Karpas-422 (cell line): ENCODE data around the gene PTBP3. TPM values are rescaled to one million over a fixed set of nuclear protein-coding genes. Genes with fewer than 3 reads are reported as not detected.
"Not testable (repeated sequence)": the region's sequence is repeated elsewhere in the genome, so short reads cannot be mapped to it uniquely, and the experiment has no call there.

ENCODE experiments used
- DNase-seq: peaks from one replicate; pipeline ENCODE4 v3.0.0-alpha.2; 2015
- H2AFZ ChIP-seq: fragments of 200-600 bp; sonication (generic); 2 replicates; pipeline ENCODE4 v1.6.1; 2014; ENCODE audit warnings: antibody characterized with exemption, low read length, mixed read lengths
- H3K27ac ChIP-seq: fragments of 200-600 bp; sonication (generic); 2 replicates; pipeline ENCODE4 v1.5.1; 2014; ENCODE audit warnings: mild to moderate bottlenecking, low read length, moderate library complexity
- H3K27me3 ChIP-seq: fragments of 200-600 bp; sonication (generic); 2 replicates; pipeline ENCODE4 v1.6.1; 2014; ENCODE audit warnings: low read length, mixed read lengths
- H3K36me3 ChIP-seq: fragments of 200-600 bp; sonication (generic); 2 replicates; pipeline ENCODE4 v1.6.1; 2014; ENCODE audit warnings: low read length, mixed read lengths; ENCODE audit not compliant: insufficient read depth
- H3K4me1 ChIP-seq: fragments of 200-600 bp; sonication (generic); 2 replicates; pipeline ENCODE4 v1.6.1; 2014; ENCODE audit warnings: mild to moderate bottlenecking, low read length, mixed read lengths
- H3K4me2 ChIP-seq: fragments of 200-600 bp; sonication (generic); 2 replicates; pipeline ENCODE4 v1.6.1; 2014; ENCODE audit warnings: low read length, low read depth, mild to moderate bottlenecking; ENCODE audit not compliant: poor library complexity, severe bottlenecking
- H3K4me3 ChIP-seq: fragments of 200-600 bp; sonication (generic); 2 replicates; pipeline ENCODE4 v1.5.1; 2014; ENCODE audit warnings: mild to moderate bottlenecking, antibody characterized with exemption, low read length, mixed read lengths
- H3K79me2 ChIP-seq: fragments of 200-600 bp; sonication (generic); 2 replicates; pipeline ENCODE4 v1.6.1; 2014; ENCODE audit warnings: mild to moderate bottlenecking, low read length, mixed read lengths
- H3K9ac ChIP-seq: fragments of 200-600 bp; sonication (generic); 2 replicates; pipeline ENCODE4 v1.6.0; 2014; ENCODE audit warnings: low read length
- H3K9me2 ChIP-seq: fragments of 200-600 bp; sonication (generic), shearing (Covaris generic); replicated peaks from 2 replicates; pipeline ENCODE4 v1.6.0; 2014; ENCODE audit warnings: mild to moderate bottlenecking, low read length, moderate library complexity; ENCODE audit not compliant: insufficient read depth
- H3K9me3 ChIP-seq: fragments of 300-700, 200-600 bp; sonication (generic); 2 replicates; pipeline ENCODE4 v1.6.1; 2014; ENCODE audit warnings: low read length, mixed read lengths
- H4K20me1 ChIP-seq: fragments of 200-600 bp; sonication (generic); 2 replicates; pipeline ENCODE4 v1.6.1; 2014; ENCODE audit warnings: mild to moderate bottlenecking, antibody characterized with exemption, low read length, low read depth; ENCODE audit not compliant: insufficient read depth
- total RNA-seq: library from RNA; depleted of rRNA; stranded (reverse); fragments of >200 nt; shearing (Covaris generic); gene quantifications from 2 replicates; pipeline ENCODE4 v1.2.3, GENCODE V29; 2014; ENCODE audit warnings: low replicate concordance

Gene PTBP3
- total RNA-seq, 1 experiment from 2014 or later = 114 TPM

GRCh38 chr9:112285056-112285455, 48.4 kb downstream of the PTBP3 start:
- no peak for DNase-seq
- Histone ChIP-seq H3K4me3 (no peak overlapping the region), H4K20me1 (no peaks in the 10 kb centered on the region), H3K27ac (no peak overlapping the region), H3K9ac (no peak overlapping the region), H3K4me2 (no peak overlapping the region), H3K27me3 (no peaks in the 10 kb centered on the region), H3K9me2 (no peaks in the 10 kb centered on the region), H3K79me2 (peaks cover 87% of the 10 kb centered on the region), H3K36me3 (peaks cover 40% of the 10 kb centered on the region), H2AFZ (no peak overlapping the region), H3K9me3 (peaks cover 25% of the 10 kb centered on the region), H3K4me1 (no peaks in the 10 kb centered on the region)

GRCh38 chr9:112283582-112284253, 49.7 kb downstream of the PTBP3 start:
- Histone ChIP-seq H3K4me1 (no peaks in the 10 kb centered on the region), H3K9me2 (no peaks in the 10 kb centered on the region; the same call in 1 of the 2 replicates), H3K9me3 (peaks cover 25% of the 10 kb centered on the region), H3K27ac (no peak overlapping the region), H2AFZ (no peak overlapping the region), H3K79me2 (peaks cover 86% of the 10 kb centered on the region), H3K27me3 (no peaks in the 10 kb centered on the region), H3K36me3 (peaks cover 32% of the 10 kb centered on the region), H3K4me3 (no peak overlapping the region), H3K4me2 (no peak overlapping the region), H4K20me1 (no peaks in the 10 kb centered on the region), H3K9ac (no peak overlapping the region)
- peak; percentile 54 for DNase-seq

- not testable (repeated sequence) for H3K27me3 ChIP-seq, H3K4me3 ChIP-seq, H3K27ac ChIP-seq, H4K20me1 ChIP-seq, DNase-seq, H3K9me2 ChIP-seq, H3K4me1 ChIP-seq, H2AFZ ChIP-seq, H3K4me2 ChIP-seq, H3K9ac ChIP-seq
- Histone ChIP-seq H3K79me2 (peaks cover 86% of the 10 kb centered on the region), H3K36me3 (peaks cover 25% of the 10 kb centered on the region), H3K9me3 (peaks cover 25% of the 10 kb centered on the region)
Observed at GRCh38 chr9:112282841-112283240, 50.6 kb downstream of the PTBP3 start.

- Histone ChIP-seq H3K27me3 (no peaks in the 10 kb centered on the region), H3K36me3 (peaks cover 25% of the 10 kb centered on the region), H3K4me1 (no peaks in the 10 kb centered on the region), H3K9me2 (no peaks in the 10 kb centered on the region; the same call in 1 of the 2 replicates), H3K4me3 (no peak overlapping the region), H4K20me1 (no peaks in the 10 kb centered on the region), H2AFZ (no peak overlapping the region), H3K27ac (no peak overlapping the region), H3K4me2 (no peak overlapping the region), H3K9me3 (peaks cover 19% of the 10 kb centered on the region), H3K9ac (no peak overlapping the region), H3K79me2 (peaks cover 93% of the 10 kb centered on the region)
- no peak for DNase-seq
Observed at GRCh38 chr9:112280904-112281303, 52.5 kb downstream of the PTBP3 start.

- DNase-seq = no peak
- Histone ChIP-seq H3K79me2 (peaks cover 92% of the 10 kb centered on the region), H3K36me3 (peaks cover 12% of the 10 kb centered on the region), H4K20me1 (no peaks in the 10 kb centered on the region), H3K27me3 (no peaks in the 10 kb centered on the region), H3K9me3 (peaks cover 7% of the 10 kb centered on the region; the same call in 1 of the 2 replicates), H3K4me2 (no peak overlapping the region), H3K4me1 (peaks cover 5% of the 10 kb centered on the region), H3K9me2 (no peaks in the 10 kb centered on the region; the same call in 1 of the 2 replicates), H2AFZ (no peak overlapping the region), H3K4me3 (no peak overlapping the region), H3K9ac (no peak overlapping the region), H3K27ac (no peak overlapping the region)
Observed at GRCh38 chr9:112279501-112279900, 53.9 kb downstream of the PTBP3 start.

- no peak for DNase-seq
- no peak overlapping the region for H3K4me2 ChIP-seq
- no peaks in the 10 kb centered on the region for H3K36me3 ChIP-seq
- no peaks in the 10 kb centered on the region for H3K9me3 ChIP-seq
- H3K4me1 ChIP-seq = peaks cover 17% of the 10 kb centered on the region
- H3K4me3 ChIP-seq = no peak overlapping the region
- H3K9me2 ChIP-seq = no peaks in the 10 kb centered on the region; the same call in 1 of the 2 replicates
- H2AFZ ChIP-seq = no peak overlapping the region
- H3K9ac ChIP-seq = no peak overlapping the region
- H3K27ac ChIP-seq = no peak overlapping the region
- H3K27me3 ChIP-seq = no peaks in the 10 kb centered on the region
- no peaks in the 10 kb centered on the region for H4K20me1 ChIP-seq
- peaks cover 92% of the 10 kb centered on the region for H3K79me2 ChIP-seq
Observed at GRCh38 chr9:112278152-112278551, 55.3 kb downstream of the PTBP3 start.

GRCh38 chr9:112274600-112274999, 58.8 kb downstream of the PTBP3 start:
- 0 out of 2 replicates have a peak overlapping the region, but pooled peaks have one; percentile 16 for H3K27ac ChIP-seq
- peaks cover 97% of the 10 kb centered on the region for H3K79me2 ChIP-seq

GRCh38 chr9:112273876-112274275, 59.5 kb downstream of the PTBP3 start:
- Histone ChIP-seq H3K79me2 (peaks cover 96% of the 10 kb centered on the region), H3K27ac (peak overlapping the region; percentile 16; the same call in 1 of the 2 replicates), H3K36me3 (no peaks in the 10 kb centered on the region), H3K9ac (no peak overlapping the region), H3K9me3 (no peaks in the 10 kb centered on the region), H3K4me1 (peaks cover 17% of the 10 kb centered on the region), H2AFZ (no peak overlapping the region), H3K9me2 (no peaks in the 10 kb centered on the region; the same call in 1 of the 2 replicates), H4K20me1 (no peaks in the 10 kb centered on the region), H3K27me3 (no peaks in the 10 kb centered on the region), H3K4me3 (no peak overlapping the region), H3K4me2 (peak overlapping the region; percentile 8)
- no peak for DNase-seq

More at GRCh38 chr9:112274600-112274999, 58.8 kb downstream of the PTBP3 start:
- H2AFZ ChIP-seq = no peak overlapping the region
- no peaks in the 10 kb centered on the region for H3K9me3 ChIP-seq
- no peaks in the 10 kb centered on the region for H4K20me1 ChIP-seq
- no peaks in the 10 kb centered on the region for H3K27me3 ChIP-seq
- no peaks in the 10 kb centered on the region; the same call in 1 of the 2 replicates for H3K9me2 ChIP-seq
- H3K4me3 ChIP-seq = no peak overlapping the region
- DNase-seq = no peak
- H3K36me3 ChIP-seq = no peaks in the 10 kb centered on the region
- no peak overlapping the region for H3K9ac ChIP-seq
- H3K4me2 ChIP-seq = no peak overlapping the region
- H3K4me1 ChIP-seq = peaks cover 17% of the 10 kb centered on the region
